Measurements from ENCODE around the gene PRND. TPM values are rescaled to one million over a fixed set of nuclear protein-coding genes. Genes with fewer than 3 reads are reported as not detected.

The PRND gene
- total and polyA plus RNA-seq, 10 of the 15 experiments (the other 5 are each of a cell fraction or from before 2014, with no cell fraction given) = not detected

GRCh38 chr20:4722993-4723392, 1.3 kb downstream of the PRND start:
- ATAC-seq = no peak
- ChIA-PET SMC1A (ENCODE audit: uncharacterized antibody, unreplicated experiment) (interaction anchor here (1.1 to 2.2 kb wide), 6 partner anchors 37 to 117 kb away, joined by 3 to 13 read pairs (median 6); no protein-coding TSS in a partner anchor), POLR2A (no interaction called here), CTCF (interaction anchor here (1.0 to 9.7 kb wide), 5 partner anchors 10 to 138 kb away, joined by 3 to 199 read pairs (median 4); no protein-coding TSS in a partner anchor), RAD21 (ENCODE audit: unreplicated experiment) (interaction anchor here (1.6 to 6.0 kb wide), 2 partner anchors 110 to 116 kb away, joined by 3 to 36 read pairs; no protein-coding TSS in a partner anchor)
- Histone ChIP-seq H3K27me3 (replicated peaks in 1 of 2; ENCODE audit: control insufficient read depth in 2 of 2, insufficient read depth in 2 of 2, low read length in 1 of 2) (no peaks in the 10 kb centered on the region), H3K36me3 (ENCODE audit: control insufficient read depth in 2 of 2, insufficient read depth in 2 of 2, low read length in 1 of 2) (no peaks in the 10 kb centered on the region), H3K9ac (ENCODE audit: control insufficient read depth, insufficient read depth, low read length) (no peak overlapping the region), H3K4me2 (ENCODE audit: control insufficient read depth, insufficient read depth) (no peak overlapping the region), H3K27ac (ENCODE audit: control insufficient read depth, insufficient read depth) (no peak overlapping the region), H3K4me1 (ENCODE audit: control insufficient read depth, insufficient read depth, low read length) (peaks cover 24% of the 10 kb centered on the region), H2AFZ (ENCODE audit: control insufficient read depth, low read depth, low read length) (no peak overlapping the region), H3K79me2 (ENCODE audit: control insufficient read depth, insufficient read depth, low read length) (no peaks in the 10 kb centered on the region), H3K9me3 (replicated peaks; ENCODE audit: control insufficient read depth, insufficient read depth, low read length) (peaks cover 2% of the 10 kb centered on the region; the same call in 1 of the 3 replicates), H4K20me1 (ENCODE audit: control insufficient read depth, insufficient read depth) (no peaks in the 10 kb centered on the region), H3K4me3 (no peak overlapping the region)
- DNase-seq (ENCODE audit: low read depth, low spot score) = no peak
- intact Hi-C loops (cut with micrococcal nuclease; ENCODE audit: unreplicated experiment) (no loop called here), in situ Hi-C loops (cut with MboI) (loop anchor here (5.0 kb wide), 1 partner anchor 121 kb away; no protein-coding TSS in a partner anchor)
- 52% methylated on average over 4 of the region's 4 CpGs for WGBS (ENCODE audit: insufficient coverage, insufficient replicate concordance, low lambda C conversion rate, missing lambda C conversion rate)
- no TSS peak for BruUV-seq (replicated peaks)
- TF ChIP-seq, protein P1, sequence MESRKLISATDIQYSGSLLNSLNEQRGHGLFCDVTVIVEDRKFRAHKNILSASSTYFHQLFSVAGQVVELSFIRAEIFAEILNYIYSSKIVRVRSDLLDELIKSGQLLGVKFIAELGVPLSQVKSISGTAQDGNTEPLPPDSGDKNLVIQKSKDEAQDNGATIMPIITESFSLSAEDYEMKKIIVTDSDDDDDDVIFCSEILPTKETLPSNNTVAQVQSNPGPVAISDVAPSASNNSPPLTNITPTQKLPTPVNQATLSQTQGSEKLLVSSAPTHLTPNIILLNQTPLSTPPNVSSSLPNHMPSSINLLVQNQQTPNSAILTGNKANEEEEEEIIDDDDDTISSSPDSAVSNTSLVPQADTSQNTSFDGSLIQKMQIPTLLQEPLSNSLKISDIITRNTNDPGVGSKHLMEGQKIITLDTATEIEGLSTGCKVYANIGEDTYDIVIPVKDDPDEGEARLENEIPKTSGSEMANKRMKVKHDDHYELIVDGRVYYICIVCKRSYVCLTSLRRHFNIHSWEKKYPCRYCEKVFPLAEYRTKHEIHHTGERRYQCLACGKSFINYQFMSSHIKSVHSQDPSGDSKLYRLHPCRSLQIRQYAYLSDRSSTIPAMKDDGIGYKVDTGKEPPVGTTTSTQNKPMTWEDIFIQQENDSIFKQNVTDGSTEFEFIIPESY (IDR thresholded peaks at IDR 0.05) = no peak
- TF ChIP-seq ATF7 (IDR thresholded peaks at IDR 0.05; ENCODE audit: low read depth) = no peak
- TF ChIP-seq, protein P2, sequence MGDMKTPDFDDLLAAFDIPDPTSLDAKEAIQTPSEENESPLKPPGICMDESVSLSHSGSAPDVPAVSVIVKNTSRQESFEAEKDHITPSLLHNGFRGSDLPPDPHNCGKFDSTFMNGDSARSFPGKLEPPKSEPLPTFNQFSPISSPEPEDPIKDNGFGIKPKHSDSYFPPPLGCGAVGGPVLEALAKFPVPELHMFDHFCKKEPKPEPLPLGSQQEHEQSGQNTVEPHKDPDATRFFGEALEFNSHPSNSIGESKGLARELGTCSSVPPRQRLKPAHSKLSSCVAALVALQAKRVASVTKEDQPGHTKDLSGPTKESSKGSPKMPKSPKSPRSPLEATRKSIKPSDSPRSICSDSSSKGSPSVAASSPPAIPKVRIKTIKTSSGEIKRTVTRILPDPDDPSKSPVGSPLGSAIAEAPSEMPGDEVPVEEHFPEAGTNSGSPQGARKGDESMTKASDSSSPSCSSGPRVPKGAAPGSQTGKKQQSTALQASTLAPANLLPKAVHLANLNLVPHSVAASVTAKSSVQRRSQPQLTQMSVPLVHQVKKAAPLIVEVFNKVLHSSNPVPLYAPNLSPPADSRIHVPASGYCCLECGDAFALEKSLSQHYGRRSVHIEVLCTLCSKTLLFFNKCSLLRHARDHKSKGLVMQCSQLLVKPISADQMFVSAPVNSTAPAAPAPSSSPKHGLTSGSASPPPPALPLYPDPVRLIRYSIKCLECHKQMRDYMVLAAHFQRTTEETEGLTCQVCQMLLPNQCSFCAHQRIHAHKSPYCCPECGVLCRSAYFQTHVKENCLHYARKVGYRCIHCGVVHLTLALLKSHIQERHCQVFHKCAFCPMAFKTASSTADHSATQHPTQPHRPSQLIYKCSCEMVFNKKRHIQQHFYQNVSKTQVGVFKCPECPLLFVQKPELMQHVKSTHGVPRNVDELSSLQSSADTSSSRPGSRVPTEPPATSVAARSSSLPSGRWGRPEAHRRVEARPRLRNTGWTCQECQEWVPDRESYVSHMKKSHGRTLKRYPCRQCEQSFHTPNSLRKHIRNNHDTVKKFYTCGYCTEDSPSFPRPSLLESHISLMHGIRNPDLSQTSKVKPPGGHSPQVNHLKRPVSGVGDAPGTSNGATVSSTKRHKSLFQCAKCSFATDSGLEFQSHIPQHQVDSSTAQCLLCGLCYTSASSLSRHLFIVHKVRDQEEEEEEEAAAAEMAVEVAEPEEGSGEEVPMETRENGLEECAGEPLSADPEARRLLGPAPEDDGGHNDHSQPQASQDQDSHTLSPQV (IDR thresholded peaks at IDR 0.05) = no peak
- no peak for TF ChIP-seq ETV6 (conservative IDR thresholded peaks at IDR 0.05 in 1 of 2, IDR thresholded peaks at IDR 0.05 in 1 of 2; ENCODE audit: borderline replicate concordance in 1 of 2, low read depth in 1 of 2)
- TF ChIP-seq JUND (IDR thresholded peaks at IDR 0.05; ENCODE audit: low read depth, low read length) = no peak
- TF ChIP-seq HDAC6 (IDR thresholded peaks at IDR 0.05; ENCODE audit: unreplicated experiment) = no peak
- no peak for TF ChIP-seq FOXK2 (IDR thresholded peaks at IDR 0.05)
- TF ChIP-seq SMAD5 (IDR thresholded peaks at IDR 0.05; ENCODE audit: low read depth) = no peak
- no peak for TF ChIP-seq CREM (IDR thresholded peaks at IDR 0.05; ENCODE audit: low read depth)
- no peak for TF ChIP-seq MYC (IDR thresholded peaks at IDR 0.05; ENCODE audit: insufficient read depth, insufficient read length, insufficient replicate concordance, low read length, severe bottlenecking)
- no peak for TF ChIP-seq SREBF1 (IDR thresholded peaks at IDR 0.05; ENCODE audit: low read length)
- TF ChIP-seq KDM1A (IDR thresholded peaks at IDR 0.05; ENCODE audit: borderline replicate concordance) = no peak
- no peak for FAIRE-seq
